Esophagus squamous epithelium (tissue), 5 donors: ENCODE results near the gene SPATA9. TPM values are rescaled to one million over a fixed set of nuclear protein-coding genes. Genes with fewer than 3 reads are reported as not detected.
A peak's percentile ranks its signal among the peaks of the same experiment; 100 is the strongest.

Experiments
- DNase-seq: peaks from one replicate; lab custom pipeline; 2025; lab: John Stamatoyannopoulos, UW
- H3K27ac ChIP-seq, 4 donors: fragments of 200-600 bp; sonication (generic); one replicate each; pipeline ENCODE4 v1.5.1; 2016 to 2019; ENCODE audit warnings: mild to moderate bottlenecking in 1 of 4
- H3K27me3 ChIP-seq, 4 donors: fragments of 200-600 bp; sonication (generic); 1 replicate in 3 of 4; 2 replicates in 1 of 4; pipeline versions ENCODE4 v1.5.1 to v1.6.0; 2017 to 2021; ENCODE audit warnings: antibody characterized with exemption in 1 of 4
- H3K36me3 ChIP-seq, 3 donors: fragments of 200-600 bp; sonication (generic); one replicate each; pipeline ENCODE4 v1.5.1; 2016 to 2019
- H3K4me1 ChIP-seq, 3 donors: fragments of 200-600 bp; sonication (generic); one replicate each; pipeline ENCODE4 v1.5.1; 2017 to 2019
- H3K4me3 ChIP-seq, 4 donors: fragments of 200-600 bp; sonication (generic); 1 replicate in 3 of 4; 2 replicates in 1 of 4; pipeline ENCODE4 v1.5.1; 2016 to 2019; ENCODE audit warnings: mild to moderate bottlenecking in 2 of 4, moderate library complexity in 1 of 4
- H3K9me3 ChIP-seq, 3 donors: fragments of 200-600 bp; sonication (generic); one replicate each; pipeline ENCODE4 v1.5.1; 2016 to 2019
- POLR2A ChIP-seq, 4 donors: fragments of 450-650 bp; IDR thresholded peaks; one replicate each; pipeline ENCODE4 v1.6.1; 2017; ENCODE audit warnings: antibody characterized with exemption in 4 of 4, mild to moderate bottlenecking in 4 of 4, moderate library complexity in 3 of 4
- WGBS, 2 donors: methylation state at CpG; one replicate each; pipeline ENCODE4 v1.1.5; 2018; 5-methylcytosine and 5-hydroxymethylcytosine counted together
- intact Hi-C: fragments of 100-400 bp; cut with DNase I; formaldehyde crosslinking; loops from one replicate; pipeline ENCODE4 v1.15.0; 2022
- total RNA-seq, 4 donors: library from RNA; depleted of rRNA; stranded (reverse); fragments of >200 nt; gene quantifications; one replicate each; pipeline ENCODE4 v1.1.0, GENCODE V29; 2016
- TF ChIP-seq, protein P1 (sequence below), 6 experiments: fragments of 450-650 bp in 4 of 6; fragments of 200-600 bp in 2 of 6; sonication (generic) in 2 of 6; IDR thresholded peaks; one replicate each; pipeline ENCODE4 v1.5.1; 2016 to 2019; ENCODE audit warnings: antibody characterized with exemption in 6 of 6, mild to moderate bottlenecking in 4 of 6, moderate library complexity in 4 of 6
- donor health status: DM: yes; HTN: yes; CAD: no.

SPATA9 gene
- total RNA-seq, 4 donors from 2014 or later: not detected

DNA sequence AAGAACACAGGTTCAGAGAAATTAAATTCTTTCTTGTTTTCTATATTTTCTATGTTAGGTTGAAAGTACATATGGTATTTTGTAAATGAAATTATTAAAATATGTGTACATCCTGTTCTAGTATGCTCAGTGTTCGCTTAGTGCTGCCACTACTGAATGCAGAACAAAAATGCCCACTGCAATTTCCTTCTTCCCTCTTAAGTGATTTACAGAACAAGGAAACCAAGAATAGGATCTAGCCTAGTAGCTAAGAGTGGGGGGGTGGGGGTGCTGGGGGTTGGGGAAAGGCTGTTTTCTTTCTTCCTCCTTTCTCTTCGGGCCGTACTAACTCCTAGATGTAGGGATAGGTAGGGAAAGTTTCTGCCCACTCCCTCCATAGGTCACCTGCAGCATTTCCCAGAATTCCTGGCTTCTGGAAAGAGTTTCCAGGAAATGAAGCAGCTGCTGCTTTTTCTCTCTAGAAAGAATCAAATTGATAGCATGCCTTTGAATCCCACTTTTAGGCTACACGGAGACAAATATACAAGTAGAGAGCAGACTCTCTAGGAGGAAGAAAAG, 15.7 kb downstream of the SPATA9 start:
- intact Hi-C loops: loop anchor here (10.0 kb wide), 2 partner anchors 68 to 118 kb away; partner anchors contain the start of gene RHOBTB3
- 76 to 89% methylated on average over 4 of the region's 4 CpGs for WGBS, 2 donors

GRCh38 chr5:95664204-95664786, 18.5 kb downstream of the SPATA9 start:
- Histone ChIP-seq H3K36me3 (no peaks in the 10 kb centered on the region), H3K27me3 (no peaks in the 10 kb centered on the region), H3K4me3 (no peak overlapping the region), H3K27ac (peak overlapping the region in 2 of 4 donors; percentile 1 to 45), H3K4me1 (peaks cover 0 to 16% (median 3%) of the 10 kb centered on the region in 3 donors), H3K9me3 (no peaks in the 10 kb centered on the region)
- intact Hi-C loops: loop anchor here (10.0 kb wide), 2 partner anchors 71 to 121 kb away; partner anchors contain the start of gene RHOBTB3
- no peak for TF ChIP-seq POLR2A (IDR thresholded peaks at IDR 0.05)
- TF ChIP-seq, protein P1, sequence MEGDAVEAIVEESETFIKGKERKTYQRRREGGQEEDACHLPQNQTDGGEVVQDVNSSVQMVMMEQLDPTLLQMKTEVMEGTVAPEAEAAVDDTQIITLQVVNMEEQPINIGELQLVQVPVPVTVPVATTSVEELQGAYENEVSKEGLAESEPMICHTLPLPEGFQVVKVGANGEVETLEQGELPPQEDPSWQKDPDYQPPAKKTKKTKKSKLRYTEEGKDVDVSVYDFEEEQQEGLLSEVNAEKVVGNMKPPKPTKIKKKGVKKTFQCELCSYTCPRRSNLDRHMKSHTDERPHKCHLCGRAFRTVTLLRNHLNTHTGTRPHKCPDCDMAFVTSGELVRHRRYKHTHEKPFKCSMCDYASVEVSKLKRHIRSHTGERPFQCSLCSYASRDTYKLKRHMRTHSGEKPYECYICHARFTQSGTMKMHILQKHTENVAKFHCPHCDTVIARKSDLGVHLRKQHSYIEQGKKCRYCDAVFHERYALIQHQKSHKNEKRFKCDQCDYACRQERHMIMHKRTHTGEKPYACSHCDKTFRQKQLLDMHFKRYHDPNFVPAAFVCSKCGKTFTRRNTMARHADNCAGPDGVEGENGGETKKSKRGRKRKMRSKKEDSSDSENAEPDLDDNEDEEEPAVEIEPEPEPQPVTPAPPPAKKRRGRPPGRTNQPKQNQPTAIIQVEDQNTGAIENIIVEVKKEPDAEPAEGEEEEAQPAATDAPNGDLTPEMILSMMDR (IDR thresholded peaks at IDR 0.05): peak; percentile 49 to 85 (median 77)
- 6% methylated on average over 3 of the region's 3 CpGs for WGBS, 2 donors
- no peak for DNase-seq

More for the DNA sequence above, 15.7 kb downstream of the SPATA9 start:
- H3K9me3 ChIP-seq: no peaks in the 10 kb centered on the region
- no peaks in the 10 kb centered on the region for H3K36me3 ChIP-seq
- DNase-seq: no peak
- H3K4me3 ChIP-seq: no peak overlapping the region
- H3K27me3 ChIP-seq: no peaks in the 10 kb centered on the region
- peaks cover 0 to 23% (median 5%) of the 10 kb centered on the region in 3 donors for H3K4me1 ChIP-seq
- no peak overlapping the region for H3K27ac ChIP-seq
- TF ChIP-seq, protein P1 (IDR thresholded peaks at IDR 0.05): no peak
- no peak for TF ChIP-seq POLR2A (IDR thresholded peaks at IDR 0.05)

DNA sequence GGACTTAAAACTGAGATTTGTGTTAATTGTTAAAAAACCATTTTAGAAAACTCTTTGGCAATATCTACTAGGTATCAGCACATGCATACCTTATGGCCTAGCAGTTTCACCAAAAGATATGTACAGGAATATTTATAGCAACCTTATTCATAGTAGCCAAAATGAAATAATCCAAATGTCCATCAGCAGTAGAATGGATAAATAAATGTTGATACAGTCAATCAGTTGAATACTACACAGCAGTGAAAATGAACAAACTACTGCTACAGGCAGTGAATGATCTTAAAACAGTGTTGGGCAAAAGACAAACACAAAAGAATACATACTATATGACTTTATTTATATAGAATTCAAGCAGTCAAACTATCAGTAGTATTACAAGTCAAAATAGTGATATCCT, 19.8 kb downstream of the SPATA9 start:
- DNase-seq: no peak
- no peaks in the 10 kb centered on the region for H3K9me3 ChIP-seq
- H3K27me3 ChIP-seq: no peaks in the 10 kb centered on the region
- H3K4me1 ChIP-seq: peaks cover 0 to 11% (median 3%) of the 10 kb centered on the region in 3 donors
- no peak overlapping the region for H3K4me3 ChIP-seq
- H3K36me3 ChIP-seq: no peaks in the 10 kb centered on the region
- TF ChIP-seq, protein P1 (IDR thresholded peaks at IDR 0.05): no peak
- TF ChIP-seq POLR2A (IDR thresholded peaks at IDR 0.05): no peak
- H3K27ac ChIP-seq: no peak overlapping the region
- intact Hi-C loops: loop anchor here (10.0 kb wide), 2 partner anchors 72 to 122 kb away; partner anchors contain the start of gene RHOBTB3

DNA sequence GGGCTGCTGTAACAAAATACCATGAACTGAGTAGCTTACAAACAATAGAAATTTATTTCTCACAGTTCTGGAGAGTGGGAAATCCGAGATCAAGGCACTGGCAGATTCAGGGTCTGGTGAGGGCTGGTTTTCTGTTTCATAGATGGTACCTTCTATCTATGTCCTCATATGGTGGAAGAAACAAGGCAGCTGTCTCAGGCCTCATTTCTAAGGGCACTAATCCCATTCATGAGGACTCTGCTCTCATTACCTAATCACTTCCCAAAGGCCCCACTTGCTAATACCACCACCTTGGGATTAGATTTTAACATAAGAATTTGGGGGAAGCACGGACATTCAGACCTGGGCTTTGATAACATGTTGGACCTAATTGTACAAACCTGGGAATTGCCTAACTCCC, 22.7 kb downstream of the SPATA9 start:
- H3K27ac ChIP-seq: no peak overlapping the region
- intact Hi-C loops: loop anchor here (10.0 kb wide), 2 partner anchors 75 to 125 kb away; partner anchors contain the start of gene RHOBTB3
- no peaks in the 10 kb centered on the region for H3K27me3 ChIP-seq
- whole genome bisulfite sequencing, 2 donors: 91 to 92% methylated on average over 2 of the region's 2 CpGs
- H3K36me3 ChIP-seq: no peaks in the 10 kb centered on the region
- no peak for DNase-seq
- no peak overlapping the region for H3K4me3 ChIP-seq
- H3K9me3 ChIP-seq: no peaks in the 10 kb centered on the region
- TF ChIP-seq POLR2A (IDR thresholded peaks at IDR 0.05): no peak
- TF ChIP-seq, protein P1 (IDR thresholded peaks at IDR 0.05): no peak
- peaks cover 0 to 11% (median 3%) of the 10 kb centered on the region in 3 donors for H3K4me1 ChIP-seq

- 58 to 92% methylated on average over 1 of the region's 1 CpG for WGBS, 2 donors
- DNase-seq: no peak
- H3K4me3 ChIP-seq: no peak overlapping the region
- H3K27ac ChIP-seq: no peak overlapping the region
- intact Hi-C loops: no loop called here
- H3K27me3 ChIP-seq: no peaks in the 10 kb centered on the region
- no peaks in the 10 kb centered on the region for H3K9me3 ChIP-seq
- TF ChIP-seq POLR2A (IDR thresholded peaks at IDR 0.05): no peak
- TF ChIP-seq, protein P1 (IDR thresholded peaks at IDR 0.05): no peak
- peaks cover 0 to 8% (median 0%) of the 10 kb centered on the region in 3 donors for H3K36me3 ChIP-seq
- no peaks in the 10 kb centered on the region for H3K4me1 ChIP-seq
Measured at GRCh38 chr5:95655575-95655974, 27.2 kb downstream of the SPATA9 start.
